ENCODE results near the gene ZIC5.

DNA sequence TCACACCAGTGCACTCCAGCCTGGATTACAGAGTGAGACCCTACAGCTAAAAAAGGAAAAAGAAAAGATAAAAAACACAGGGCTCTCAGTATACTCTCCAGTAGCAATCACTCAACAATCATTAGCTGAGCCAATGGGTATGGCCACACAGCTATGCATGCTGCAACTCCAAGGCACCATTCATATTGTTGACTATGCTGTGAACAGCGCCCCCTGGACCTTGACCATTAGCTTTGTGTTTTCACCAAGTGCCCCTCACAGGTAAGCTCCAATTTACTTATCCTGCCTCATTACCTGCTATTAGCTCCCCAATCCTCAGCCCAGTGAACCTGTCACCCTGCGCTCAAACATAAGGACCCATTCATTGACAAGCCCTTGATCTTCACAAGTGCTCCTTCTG lies 35.8 kb downstream of the ZIC5 start:
- TF ChIP-seq, protein P1, sequence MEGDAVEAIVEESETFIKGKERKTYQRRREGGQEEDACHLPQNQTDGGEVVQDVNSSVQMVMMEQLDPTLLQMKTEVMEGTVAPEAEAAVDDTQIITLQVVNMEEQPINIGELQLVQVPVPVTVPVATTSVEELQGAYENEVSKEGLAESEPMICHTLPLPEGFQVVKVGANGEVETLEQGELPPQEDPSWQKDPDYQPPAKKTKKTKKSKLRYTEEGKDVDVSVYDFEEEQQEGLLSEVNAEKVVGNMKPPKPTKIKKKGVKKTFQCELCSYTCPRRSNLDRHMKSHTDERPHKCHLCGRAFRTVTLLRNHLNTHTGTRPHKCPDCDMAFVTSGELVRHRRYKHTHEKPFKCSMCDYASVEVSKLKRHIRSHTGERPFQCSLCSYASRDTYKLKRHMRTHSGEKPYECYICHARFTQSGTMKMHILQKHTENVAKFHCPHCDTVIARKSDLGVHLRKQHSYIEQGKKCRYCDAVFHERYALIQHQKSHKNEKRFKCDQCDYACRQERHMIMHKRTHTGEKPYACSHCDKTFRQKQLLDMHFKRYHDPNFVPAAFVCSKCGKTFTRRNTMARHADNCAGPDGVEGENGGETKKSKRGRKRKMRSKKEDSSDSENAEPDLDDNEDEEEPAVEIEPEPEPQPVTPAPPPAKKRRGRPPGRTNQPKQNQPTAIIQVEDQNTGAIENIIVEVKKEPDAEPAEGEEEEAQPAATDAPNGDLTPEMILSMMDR (IDR thresholded peaks at IDR 0.05), result no peak
- TF ChIP-seq POLR2A (IDR thresholded peaks at IDR 0.05), result no peak

Measured in uterus (tissue), 2 donors.